ENCODE results near the gene CEACAM4.
"Not testable (repeated sequence)": the region's sequence is repeated elsewhere in the genome, so short reads cannot be mapped to it uniquely, and the experiment has no call there.

CEACAM4 gene

GRCh38 chr19:41626877-41627276 is at the start of gene CEACAM4:
TSS of gene CEACAM4 (minus strand) at chr19:41627074. CDS start at chr19:41626963, 111 bp downstream.
- H3K27ac ChIP-seq, result no peak within 1 kb of the TSS
- DNase-seq (ENCODE audit: low spot score), result no peak
- no peak for TF ChIP-seq CTCF (IDR thresholded peaks at IDR 0.05)
- H3K4me3 ChIP-seq, result no peak within 1 kb of the TSS

GRCh38 chr19:41671486-41671885 is 44.6 kb upstream of the CEACAM4 start:
- TF ChIP-seq CTCF (IDR thresholded peaks at IDR 0.05), result no peak
- no peak overlapping the region for H3K27ac ChIP-seq
- no peak overlapping the region for H3K4me3 ChIP-seq
- DNase-seq (ENCODE audit: low spot score), result no peak

GRCh38 chr19:41670755-41671154 is 43.9 kb upstream of the CEACAM4 start:
- no peak for TF ChIP-seq CTCF (IDR thresholded peaks at IDR 0.05)
- H3K4me3 ChIP-seq, result no peak overlapping the region
- H3K27ac ChIP-seq, result no peak overlapping the region
- no peak for DNase-seq (ENCODE audit: low spot score)

- Histone ChIP-seq H3K4me3 (no peak overlapping the region), H3K27ac (no peak overlapping the region)
- no peak for TF ChIP-seq CTCF (IDR thresholded peaks at IDR 0.05)
- DNase-seq (ENCODE audit: low spot score), result no peak
These were observed 41.4 kb upstream of the CEACAM4 start for GRCh38 chr19:41668315-41668714.

GRCh38 chr19:41666075-41666474 is 39.2 kb upstream of the CEACAM4 start:
- TF ChIP-seq CTCF (IDR thresholded peaks at IDR 0.05), result no peak

GRCh38 chr19:41657157-41657556 is 30.3 kb upstream of the CEACAM4 start:
- Histone ChIP-seq H3K27ac (no peak overlapping the region), H3K4me3 (no peak overlapping the region)
- no peak for DNase-seq (ENCODE audit: low spot score)
- no peak for TF ChIP-seq CTCF (IDR thresholded peaks at IDR 0.05)

More at GRCh38 chr19:41666075-41666474, 39.2 kb upstream of the CEACAM4 start:
- Histone ChIP-seq H3K4me3 (no peak overlapping the region), H3K27ac (no peak overlapping the region)
- DNase-seq (ENCODE audit: low spot score), result no peak

GRCh38 chr19:41656756-41657155 is 29.9 kb upstream of the CEACAM4 start:
- not testable (repeated sequence) for DNase-seq (ENCODE audit: low spot score); H3K4me3 ChIP-seq; H3K27ac ChIP-seq

GRCh38 chr19:41652250-41652649 is 25.4 kb upstream of the CEACAM4 start:
- no peak for DNase-seq (ENCODE audit: low spot score)
- Histone ChIP-seq H3K4me3 (no peak overlapping the region), H3K27ac (no peak overlapping the region)
- TF ChIP-seq CTCF (IDR thresholded peaks at IDR 0.05), result no peak

Measured in coronary artery (tissue), 2 donors.